Activated CD4-positive, alpha-beta T cell treated with anti-CD3 and anti-CD28 coated beads, Interleukin-10, Interleukin-2, amounts not matched to agents 100 ng/mL and 50 ng/mL, durations not matched to agents 16 hours and 8 hours (primary cell): ENCODE measurements around the gene APPBP2.
"Not testable (repeated sequence)": the region's sequence is repeated elsewhere in the genome, so short reads cannot be mapped to it uniquely, and the experiment has no call there.

Experiments
- DNase-seq: peaks from one replicate; pipeline ENCODE4 v3.0.0-alpha.2; 2020

Gene APPBP2

GRCh38 chr17:60529806-60530205 is 3.8 kb upstream of the APPBP2 start:
- DNase-seq: no peak

DNA sequence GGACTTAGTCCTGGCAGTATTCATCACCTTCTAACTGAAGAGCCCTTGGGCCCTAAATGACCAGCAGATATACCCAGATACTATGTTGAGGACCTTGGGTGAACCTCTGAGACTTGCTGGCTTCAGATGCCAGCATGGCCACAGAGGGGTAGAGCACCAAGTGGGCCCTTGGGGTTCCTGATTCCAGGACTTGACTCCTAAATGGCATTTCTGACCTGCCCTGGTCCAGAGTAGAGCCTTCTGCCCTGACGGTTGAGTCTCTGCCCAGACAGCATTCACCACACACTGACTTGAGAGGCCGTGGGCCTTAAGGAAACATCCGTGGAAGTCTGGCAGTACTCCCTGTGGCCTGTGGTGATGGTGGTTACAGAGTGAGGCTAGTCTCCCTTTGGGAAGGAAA is 2.8 kb upstream of the APPBP2 start:
- DNase-seq: no peak

DNA sequence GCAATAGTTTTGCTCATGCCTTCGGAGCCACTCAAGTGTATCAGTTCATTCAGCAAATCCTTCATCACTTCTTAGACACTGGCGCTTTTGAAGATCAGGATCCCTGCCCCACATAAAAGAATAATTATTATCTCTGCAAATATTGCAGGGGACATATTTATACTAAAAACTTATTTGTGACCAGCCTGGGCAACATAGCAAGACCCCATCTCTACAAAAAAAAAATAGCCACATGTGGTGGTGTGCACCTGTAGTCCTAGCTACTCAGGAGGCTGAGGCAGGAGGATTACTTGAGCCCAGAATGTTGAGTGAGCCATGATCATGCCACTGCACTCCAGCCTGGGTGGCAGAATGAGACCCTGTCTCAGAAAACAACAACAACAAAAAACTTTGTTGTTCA is 1.7 kb upstream of the APPBP2 start:
- no peak for DNase-seq

DNA sequence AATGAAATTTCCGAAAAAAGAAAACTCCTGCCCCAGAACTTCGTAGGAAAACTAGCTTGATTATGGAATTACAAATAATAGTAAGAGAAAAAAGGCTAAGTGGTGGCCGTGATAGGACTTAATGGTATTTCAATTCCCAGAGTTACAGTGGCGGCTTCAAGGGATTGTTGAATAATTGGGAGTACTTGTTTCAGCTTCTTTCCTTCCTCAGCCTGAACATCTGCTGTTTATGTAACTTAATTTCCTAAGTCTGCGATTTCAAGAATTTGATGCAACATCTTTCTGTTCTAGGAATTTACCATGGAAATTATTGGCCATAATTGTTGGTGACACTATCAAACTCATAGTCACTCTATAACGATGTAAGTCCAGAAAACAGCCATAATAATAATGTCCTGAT is 684 bp upstream of the APPBP2 start:
- DNase-seq: no peak

- no peak for DNase-seq
These were observed 736 bp downstream of the APPBP2 start for GRCh38 chr17:60525328-60525684.

DNA sequence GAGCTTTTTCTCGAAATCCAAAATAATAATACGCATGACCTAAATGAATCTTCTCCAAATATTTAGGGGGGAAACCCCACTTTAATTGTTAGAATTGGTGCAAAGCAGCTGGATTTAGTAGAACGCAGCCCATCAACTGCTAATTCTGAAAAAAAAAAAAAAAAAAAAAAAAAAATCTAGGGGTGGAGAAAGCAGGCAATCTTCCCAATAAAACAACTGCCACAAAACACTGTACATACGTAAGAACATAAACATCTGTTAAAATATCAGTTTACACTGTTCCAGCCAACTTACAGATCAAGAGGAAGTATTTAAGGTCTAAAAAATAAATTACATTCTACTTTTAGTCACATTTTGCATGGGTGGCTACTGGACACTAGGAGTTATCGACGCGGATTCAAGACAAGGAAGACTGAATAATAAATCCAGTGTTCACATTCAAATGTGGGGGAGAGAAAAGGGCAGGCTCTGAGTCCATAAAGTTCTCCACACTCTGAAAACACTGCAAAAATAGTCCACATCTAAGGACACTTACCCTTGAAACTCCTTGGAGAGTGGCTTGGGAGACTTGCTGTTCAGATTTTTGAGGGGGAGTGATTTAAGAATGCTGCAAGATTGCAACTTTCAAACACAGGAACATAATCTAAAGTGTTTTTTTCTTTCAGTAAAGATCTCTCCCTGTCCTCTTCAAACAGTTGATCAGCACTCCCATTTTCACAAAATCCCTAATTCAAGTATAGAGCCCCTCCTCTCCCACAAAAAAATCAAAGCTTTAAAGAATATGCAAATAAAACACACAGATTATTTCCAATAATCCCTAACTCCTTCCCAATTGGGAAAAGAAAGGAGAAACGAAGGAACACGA is 1.3 kb downstream of the APPBP2 start:
- no peak for DNase-seq

DNA sequence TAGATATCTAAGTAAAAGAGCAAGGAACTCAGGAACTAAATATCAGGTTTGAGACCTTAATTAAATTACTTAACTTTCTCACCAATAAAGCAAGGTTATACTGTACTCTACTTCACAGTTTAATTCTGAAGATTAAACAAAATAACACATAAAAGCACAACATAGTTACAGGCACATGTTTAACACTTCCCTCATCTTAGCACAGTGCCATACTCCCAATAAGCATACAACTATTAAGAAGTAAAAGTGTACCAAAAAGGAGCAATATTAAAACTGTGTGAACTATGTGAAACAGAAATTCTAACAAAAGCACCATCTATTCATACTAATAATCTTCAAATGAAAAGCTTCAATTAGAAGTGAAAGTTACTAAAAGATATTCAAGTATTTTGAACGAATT is 2.2 kb downstream of the APPBP2 start:
- no peak for DNase-seq

DNA sequence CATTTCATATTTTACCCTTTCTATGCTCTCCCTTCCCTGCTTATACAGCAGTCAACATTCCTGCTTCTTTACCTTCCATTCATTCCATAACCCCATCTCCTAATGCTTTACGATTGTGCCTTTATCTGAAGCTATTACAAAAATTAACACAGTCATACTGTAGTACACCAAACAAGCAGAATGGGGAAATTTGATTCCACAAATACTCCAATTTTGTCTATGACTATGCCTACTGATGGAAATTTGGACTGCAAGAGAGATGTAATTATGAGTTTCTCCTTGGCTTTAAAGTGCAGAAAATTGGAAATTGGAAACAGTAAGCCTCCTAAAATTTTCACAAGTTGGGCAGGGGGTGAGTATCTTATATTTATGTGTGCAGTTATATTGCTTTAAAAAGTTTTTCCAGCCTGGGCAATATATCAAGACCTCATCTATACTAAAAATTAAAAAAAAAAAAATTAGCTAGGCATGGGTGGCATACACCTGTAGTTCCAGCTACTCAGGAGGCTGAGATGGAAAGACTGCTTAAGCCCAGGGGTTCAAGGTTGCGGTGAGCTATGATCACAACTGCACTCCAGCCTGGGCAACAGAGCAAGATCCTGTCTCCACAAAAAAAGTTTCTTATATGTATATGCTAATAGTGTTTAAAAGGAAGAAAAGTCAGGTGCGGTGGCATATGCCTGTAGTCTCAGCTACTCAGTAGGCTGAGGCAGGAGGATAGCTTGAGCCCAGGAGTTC is 3.0 kb downstream of the APPBP2 start:
- no peak for DNase-seq

DNA sequence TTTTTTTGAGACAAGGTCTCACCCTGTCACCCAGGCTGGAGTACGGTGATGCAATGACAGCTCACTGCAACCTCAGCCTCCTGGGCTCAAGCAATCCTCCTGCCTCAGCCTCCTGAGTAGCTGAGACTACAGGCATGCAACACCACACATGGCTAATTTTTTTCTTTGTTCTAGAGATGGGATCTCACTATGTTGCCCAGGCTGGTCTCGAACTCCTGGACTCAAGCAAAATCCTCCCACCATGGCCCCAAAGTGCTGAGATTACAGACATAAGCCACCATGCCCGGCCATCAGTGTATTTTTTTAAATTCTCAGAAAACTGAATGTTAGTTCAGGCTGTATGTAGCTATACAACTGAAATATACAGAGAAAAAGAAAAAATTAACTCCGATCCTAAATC is 6.2 kb downstream of the APPBP2 start:
- DNase-seq: no peak

DNA sequence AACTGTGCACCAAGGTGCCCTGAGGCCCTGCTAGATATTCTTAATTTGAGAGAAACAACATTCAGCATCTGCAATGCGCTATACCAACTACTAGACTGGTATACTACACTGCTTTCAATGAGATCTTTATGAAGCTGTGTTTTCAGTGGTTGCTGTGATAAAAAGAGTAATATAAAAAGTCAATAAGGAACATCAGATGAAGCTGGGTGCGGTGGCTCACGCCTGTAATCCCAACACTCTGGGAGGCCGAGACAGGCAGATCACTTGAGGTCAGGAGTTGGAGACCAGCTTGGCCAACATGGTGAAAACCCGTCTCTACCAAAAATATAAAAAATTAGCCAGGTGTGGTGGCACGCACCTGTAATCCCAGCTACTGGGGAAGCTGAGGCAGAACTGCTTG is 10.4 kb downstream of the APPBP2 start:
- not testable (repeated sequence) for DNase-seq

GRCh38 chr17:60515199-60515598 is 10.8 kb downstream of the APPBP2 start:
- DNase-seq: not testable (repeated sequence)

DNA sequence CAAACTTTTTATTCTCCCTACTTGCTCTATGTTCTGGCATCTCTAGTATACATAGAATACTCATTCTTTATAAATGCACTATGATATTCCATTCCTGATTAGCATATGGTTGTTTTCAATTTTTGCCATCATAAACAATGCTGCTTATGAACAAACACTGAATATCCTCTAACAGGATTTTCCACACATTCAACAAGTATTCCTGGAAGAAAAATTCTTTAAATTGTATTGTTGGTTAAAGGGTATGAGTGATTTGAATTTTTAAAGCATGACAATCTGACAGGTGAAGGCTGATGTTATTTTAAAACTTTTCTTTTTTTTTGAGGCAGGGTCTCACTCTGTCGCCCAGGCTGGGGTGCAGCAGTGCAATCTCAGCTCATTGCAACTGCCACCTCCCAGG is 11.5 kb downstream of the APPBP2 start:
- no peak for DNase-seq

GRCh38 chr17:60514053-60514452 is 12.0 kb downstream of the APPBP2 start:
- DNase-seq: no peak

- no peak for DNase-seq
These were observed 13.0 kb downstream of the APPBP2 start for GRCh38 chr17:60513014-60513413.

DNA sequence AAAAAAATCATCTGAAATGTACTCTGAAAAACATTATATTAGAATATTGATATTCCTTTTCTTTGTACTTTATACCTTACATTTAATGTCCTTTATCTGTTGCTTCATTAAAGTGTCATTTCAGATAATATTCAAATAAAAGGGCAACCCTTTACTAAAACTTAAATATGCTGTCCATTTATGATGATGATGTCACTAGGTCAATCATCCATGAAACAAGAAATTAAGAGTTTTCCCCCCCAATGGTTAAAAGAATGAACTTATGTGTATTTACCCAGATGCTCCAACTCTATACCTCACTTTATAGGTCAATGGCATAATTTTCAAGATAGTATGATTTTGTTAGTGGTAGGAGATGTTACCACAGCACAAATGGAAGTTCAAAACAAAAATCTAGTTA is 15.3 kb downstream of the APPBP2 start:
- DNase-seq: no peak

- no peak for DNase-seq
These were observed 16.0 kb downstream of the APPBP2 start for GRCh38 chr17:60510031-60510430.

DNA sequence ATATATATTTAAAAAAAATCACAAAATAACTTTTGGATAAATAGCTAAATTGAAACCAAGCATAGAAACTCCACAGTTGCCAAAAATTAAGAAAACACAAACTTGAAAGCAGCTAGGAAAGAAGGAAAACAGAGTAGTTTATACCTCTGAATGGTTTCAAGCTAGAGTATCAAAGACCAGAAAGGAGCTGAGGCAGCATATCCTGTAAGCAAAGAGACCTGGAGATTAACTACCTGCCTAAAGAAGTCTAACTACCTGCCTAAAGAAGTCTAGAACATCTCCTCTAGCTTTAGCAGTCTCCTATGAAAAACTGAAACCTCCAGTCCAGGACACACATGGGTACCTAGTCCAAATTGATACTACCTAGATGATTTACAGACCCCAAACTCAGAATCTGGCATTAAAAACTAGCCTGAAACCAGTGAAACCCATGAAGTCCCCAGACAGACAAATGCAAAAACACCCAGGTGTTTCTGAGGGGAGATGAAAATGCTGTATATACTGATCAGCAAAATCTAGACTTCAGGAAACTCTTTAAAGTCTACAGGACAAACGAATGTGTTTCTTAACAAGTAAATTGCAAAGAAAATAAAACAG is 17.6 kb downstream of the APPBP2 start:
- DNase-seq: no peak

DNA sequence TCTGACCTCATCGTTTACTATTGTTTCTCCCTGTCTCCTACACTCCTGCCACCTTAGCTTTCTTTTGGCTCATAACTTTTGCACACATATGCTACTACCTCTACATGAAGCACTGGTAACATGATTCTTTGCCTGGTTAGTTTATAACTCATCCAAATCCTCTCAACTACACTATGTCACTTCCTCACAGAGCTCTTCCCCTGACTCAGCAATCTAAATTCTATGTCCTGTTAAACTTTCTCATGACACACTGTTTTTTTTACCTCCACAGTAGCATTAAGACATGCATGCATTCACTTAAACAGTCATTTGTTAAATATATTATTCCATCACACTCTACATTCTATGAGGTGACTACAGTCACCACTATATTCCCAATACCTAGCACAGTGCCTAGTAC is 19.7 kb downstream of the APPBP2 start:
- DNase-seq: peak; percentile 23

DNA sequence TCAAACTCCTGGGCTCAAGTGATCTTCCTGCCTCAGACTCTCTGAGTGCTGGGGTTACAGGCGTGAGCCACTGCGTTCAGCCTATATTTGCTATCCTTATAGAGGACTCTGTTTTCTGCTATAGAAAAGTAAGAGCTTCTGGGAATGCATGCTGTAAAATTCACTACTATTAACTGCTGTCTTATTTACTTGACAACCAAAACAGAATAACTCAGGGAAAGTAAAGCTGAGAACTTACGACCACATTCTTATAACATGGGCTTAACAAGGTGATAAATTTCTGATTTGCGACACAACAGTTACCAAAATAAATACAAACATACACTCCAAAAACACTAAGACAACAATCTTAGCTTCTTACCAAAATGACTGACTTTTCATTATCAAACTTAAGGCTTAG is 23.9 kb downstream of the APPBP2 start:
- no peak for DNase-seq

GRCh38 chr17:60501589-60501988 is 24.5 kb downstream of the APPBP2 start:
- no peak for DNase-seq

- DNase-seq: no peak
These were observed 30.0 kb downstream of the APPBP2 start for GRCh38 chr17:60496041-60496440.

DNA sequence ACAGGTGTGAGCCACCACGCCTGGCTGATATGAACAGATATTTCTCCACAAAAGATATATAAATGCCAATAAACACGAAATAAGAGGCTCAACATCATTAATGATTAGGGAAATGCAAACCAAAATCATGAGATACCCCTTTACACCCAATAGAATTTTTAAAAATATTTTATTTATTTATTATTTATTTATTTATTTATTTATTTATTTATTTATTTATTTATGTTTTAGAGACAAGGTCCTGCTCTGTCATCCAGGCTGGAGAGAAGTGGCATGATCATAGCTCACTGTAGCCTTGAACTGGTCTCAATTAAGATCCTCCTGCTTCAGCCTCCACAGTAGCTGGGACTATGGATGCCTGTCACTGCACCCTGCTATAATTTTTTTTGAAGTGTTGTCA is 30.8 kb downstream of the APPBP2 start:
- no peak for DNase-seq

DNA sequence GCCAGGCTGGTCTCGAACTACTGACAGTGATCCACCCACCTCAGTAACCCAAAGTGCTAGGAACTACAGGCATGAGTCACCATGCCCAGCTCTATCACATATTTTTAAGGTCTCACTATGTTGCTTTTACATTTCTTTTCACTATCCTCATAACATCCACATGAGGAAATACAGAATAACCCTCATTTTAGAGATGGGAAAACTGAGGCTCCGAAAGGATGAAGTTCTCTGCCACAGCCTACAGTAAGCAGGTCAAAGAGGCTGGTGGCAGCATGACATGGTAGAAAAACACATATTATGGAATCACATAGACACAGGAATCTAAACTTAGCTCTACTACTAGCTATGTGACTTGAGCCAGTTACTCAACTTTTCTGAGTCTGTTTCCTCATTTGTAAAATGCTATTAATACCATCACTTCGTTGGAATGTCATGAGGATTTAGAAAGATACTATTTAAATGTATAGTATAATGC is 32.2 kb downstream of the APPBP2 start:
- no peak for DNase-seq

- DNase-seq: no peak
These were observed 34.3 kb downstream of the APPBP2 start for GRCh38 chr17:60491771-60492170.
